ENCODE data around the gene PHLDA1.

GRCh38 chr12:76069339-76069738, 37.8 kb upstream of the PHLDA1 start:
- TF ChIP-seq EZH2 (IDR thresholded peaks at IDR 0.05; ENCODE audit: insufficient read depth, poor library complexity, severe bottlenecking), result no peak
- no peak for TF ChIP-seq EZH2phosphoT487 (IDR thresholded peaks at IDR 0.05; ENCODE audit: insufficient read depth, low read depth)

Measured in GM23248 (cell line).